ENCODE data around the gene CCDC78.

The CCDC78 gene

GRCh38 chr16:726438-727290 is at the start of gene CCDC78, which contains the start of gene HAGHL:
Gene CCDC78, minus strand, starts transcription at chr16:726443. Its CDS starts 76 bp downstream, at chr16:726367.
Gene HAGHL, plus strand, starts transcription at chr16:727106. Its CDS starts 404 bp downstream, at chr16:727510.
- DNase-seq = no peak

- no peak for DNase-seq
These were observed 49.1 kb upstream of the CCDC78 start for GRCh38 chr16:775236-775796.

GRCh38 chr16:774086-775001 is 48.1 kb upstream of the CCDC78 start:
- no peak for DNase-seq

- no peak for DNase-seq
These were observed 46.7 kb upstream of the CCDC78 start for GRCh38 chr16:772959-773358.

GRCh38 chr16:770411-770810 is 44.2 kb upstream of the CCDC78 start:
- no peak for DNase-seq

GRCh38 chr16:769934-770333 is 43.7 kb upstream of the CCDC78 start:
- no peak for DNase-seq

- no peak for DNase-seq
These were observed 43.0 kb upstream of the CCDC78 start for GRCh38 chr16:769184-769784.

- DNase-seq = no peak
These were observed 42.2 kb upstream of the CCDC78 start for GRCh38 chr16:768428-768827.

- DNase-seq = no peak
These were observed 41.5 kb upstream of the CCDC78 start for GRCh38 chr16:767743-768235.

- DNase-seq = no peak
These were observed 40.8 kb upstream of the CCDC78 start for GRCh38 chr16:766820-767640.

GRCh38 chr16:766008-766819 is 40.0 kb upstream of the CCDC78 start:
- no peak for DNase-seq

GRCh38 chr16:765488-765865 is 39.2 kb upstream of the CCDC78 start:
- DNase-seq = no peak

GRCh38 chr16:764848-765487 is 38.7 kb upstream of the CCDC78 start:
- DNase-seq = no peak

- no peak for DNase-seq
These were observed 38.0 kb upstream of the CCDC78 start for GRCh38 chr16:764184-764750.

- no peak for DNase-seq
These were observed 37.3 kb upstream of the CCDC78 start for GRCh38 chr16:763369-764183.

GRCh38 chr16:762595-763268 is 36.5 kb upstream of the CCDC78 start:
- DNase-seq = no peak

- no peak for DNase-seq
These were observed 35.6 kb upstream of the CCDC78 start for GRCh38 chr16:761625-762513.

Data from NCI-H510A (cell line).